Vagina (tissue), 2 donors: ENCODE results near the gene TOP3B. TPM values are rescaled to one million over a fixed set of nuclear protein-coding genes. Genes with fewer than 3 reads are reported as not detected.

Experiments used
- DNase-seq, 2 donors: peaks; one replicate each; pipeline ENCODE4 v3.0.0-alpha.2; 2017; ENCODE audit errors: extremely low spot score in 2 of 2
- H3K27ac ChIP-seq: fragments of 200-600 bp; sonication (generic); one replicate; pipeline ENCODE4 v1.5.1; 2019
- H3K27me3 ChIP-seq: fragments of 200-600 bp; sonication (generic); one replicate; pipeline ENCODE4 v1.5.1; 2019
- H3K36me3 ChIP-seq, 2 donors: fragments of 200-600 bp; sonication (generic); one replicate each; pipeline ENCODE4 v1.5.1; 2017 to 2019
- H3K4me1 ChIP-seq: fragments of 200-600 bp; sonication (generic); one replicate; pipeline ENCODE4 v1.5.1; 2019
- H3K4me3 ChIP-seq, 2 donors: fragments of 200-600 bp; sonication (generic); 1 replicate in 1 of 2; 2 replicates in 1 of 2; pipeline ENCODE4 v1.5.1; 2016 to 2019
- H3K9me3 ChIP-seq: fragments of 200-600 bp; sonication (generic); one replicate; pipeline ENCODE4 v1.5.1; 2019
- CTCF ChIP-seq, 3 experiments: fragments of 450-650 bp in 2 of 3; fragments of 200-600 bp in 1 of 3; sonication (generic) in 1 of 3; IDR thresholded peaks; one replicate each; pipeline ENCODE4 v1.5.1; 2017 to 2019; ENCODE audit warnings: antibody characterized with exemption in 3 of 3, mild to moderate bottlenecking in 2 of 3, moderate library complexity in 2 of 3
- POLR2A ChIP-seq, 2 donors: fragments of 450-650 bp; IDR thresholded peaks; one replicate each; pipeline ENCODE4 v1.6.1; 2017; ENCODE audit warnings: antibody characterized with exemption in 2 of 2, mild to moderate bottlenecking in 2 of 2, moderate library complexity in 2 of 2
- POLR2AphosphoS5 ChIP-seq, 2 donors: sonication (generic); formaldehyde crosslinking; IDR thresholded peaks; one replicate each; pipeline ENCODE4 v1.9.0; 2017; ENCODE audit warnings: antibody characterized with exemption in 2 of 2, mild to moderate bottlenecking in 2 of 2, low read depth in 1 of 2; ENCODE audit not compliant: insufficient read depth in 1 of 2
- intact Hi-C: fragments of 100-400 bp; cut with DNase I; formaldehyde crosslinking; loops from one replicate; pipeline ENCODE4 v1.15.1; 2023
- total RNA-seq: library from RNA; depleted of rRNA; stranded (reverse); fragments of >200 nt; gene quantifications from one replicate; pipeline ENCODE4 v1.2.3, GENCODE V29; 2016

TOP3B gene
- total RNA-seq, 1 donor from 2014 or later, result 42.7 TPM

DNA sequence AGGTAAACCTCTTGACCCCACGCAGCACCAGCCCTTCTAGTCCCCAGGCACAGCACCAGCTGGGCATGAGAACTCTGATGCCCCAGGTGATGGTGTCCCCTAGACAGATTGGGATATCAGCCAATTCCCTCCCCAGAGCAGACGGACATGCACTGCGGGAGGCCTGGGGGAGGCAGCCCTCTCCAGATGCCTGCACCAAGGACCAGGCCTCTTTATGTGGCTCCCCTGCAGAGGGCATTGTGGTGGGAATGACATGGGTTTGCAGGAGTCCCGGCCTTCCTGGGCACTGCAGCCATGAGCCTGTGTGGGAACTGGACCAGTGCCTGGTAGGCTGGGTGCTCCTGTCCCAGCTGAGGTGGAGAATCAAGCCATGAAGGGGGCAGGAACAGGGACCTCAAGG lies 55.9 kb downstream of the TOP3B start:
- TF ChIP-seq CTCF (IDR thresholded peaks at IDR 0.05), result no peak
- no peak for TF ChIP-seq POLR2A (IDR thresholded peaks at IDR 0.05)
- TF ChIP-seq POLR2AphosphoS5 (IDR thresholded peaks at IDR 0.05; ENCODE audit: insufficient read depth in 1 of 2, low read depth in 1 of 2), result no peak
- H3K9me3 ChIP-seq, result no peaks in the 10 kb centered on the region
- H3K4me3 ChIP-seq, result no peak overlapping the region
- DNase-seq, result no peak
- H3K4me1 ChIP-seq, result no peaks in the 10 kb centered on the region
- H3K27me3 ChIP-seq, result no peaks in the 10 kb centered on the region
- no peak overlapping the region for H3K27ac ChIP-seq
- H3K36me3 ChIP-seq, result peaks cover 0 to 58% of the 10 kb centered on the region in 2 donors
- intact Hi-C loops, result no loop called here

DNA sequence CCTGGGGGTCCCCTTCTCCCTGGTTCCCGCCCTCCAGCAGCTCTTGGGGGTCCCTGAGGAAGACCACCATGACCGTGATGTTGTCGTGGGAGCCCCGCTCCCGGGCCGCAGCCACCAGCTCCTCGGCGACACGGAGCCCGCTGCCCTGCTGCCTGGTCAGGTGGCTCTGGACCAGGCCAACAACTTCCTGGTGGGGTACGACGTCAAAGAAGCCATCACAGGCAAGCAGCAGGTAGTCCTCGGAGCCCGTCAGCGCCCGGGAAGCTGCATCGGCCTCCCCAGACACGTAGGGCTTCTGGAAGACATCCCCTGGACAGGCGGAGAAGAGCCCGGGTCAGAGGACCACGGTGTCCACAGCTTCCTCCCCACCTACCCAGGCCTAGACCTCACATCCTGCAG lies 59.4 kb downstream of the TOP3B start:
- no peak for DNase-seq
- no peak overlapping the region for H3K27ac ChIP-seq
- intact Hi-C loops, result no loop called here
- peaks cover 0 to 23% of the 10 kb centered on the region in 2 donors for H3K36me3 ChIP-seq
- no peak overlapping the region for H3K4me3 ChIP-seq
- TF ChIP-seq POLR2A (IDR thresholded peaks at IDR 0.05), result no peak
- no peak for TF ChIP-seq CTCF (IDR thresholded peaks at IDR 0.05)
- TF ChIP-seq POLR2AphosphoS5 (IDR thresholded peaks at IDR 0.05; ENCODE audit: insufficient read depth in 1 of 2, low read depth in 1 of 2), result no peak
- H3K9me3 ChIP-seq, result no peaks in the 10 kb centered on the region
- H3K27me3 ChIP-seq, result no peaks in the 10 kb centered on the region
- H3K4me1 ChIP-seq, result no peaks in the 10 kb centered on the region

DNA sequence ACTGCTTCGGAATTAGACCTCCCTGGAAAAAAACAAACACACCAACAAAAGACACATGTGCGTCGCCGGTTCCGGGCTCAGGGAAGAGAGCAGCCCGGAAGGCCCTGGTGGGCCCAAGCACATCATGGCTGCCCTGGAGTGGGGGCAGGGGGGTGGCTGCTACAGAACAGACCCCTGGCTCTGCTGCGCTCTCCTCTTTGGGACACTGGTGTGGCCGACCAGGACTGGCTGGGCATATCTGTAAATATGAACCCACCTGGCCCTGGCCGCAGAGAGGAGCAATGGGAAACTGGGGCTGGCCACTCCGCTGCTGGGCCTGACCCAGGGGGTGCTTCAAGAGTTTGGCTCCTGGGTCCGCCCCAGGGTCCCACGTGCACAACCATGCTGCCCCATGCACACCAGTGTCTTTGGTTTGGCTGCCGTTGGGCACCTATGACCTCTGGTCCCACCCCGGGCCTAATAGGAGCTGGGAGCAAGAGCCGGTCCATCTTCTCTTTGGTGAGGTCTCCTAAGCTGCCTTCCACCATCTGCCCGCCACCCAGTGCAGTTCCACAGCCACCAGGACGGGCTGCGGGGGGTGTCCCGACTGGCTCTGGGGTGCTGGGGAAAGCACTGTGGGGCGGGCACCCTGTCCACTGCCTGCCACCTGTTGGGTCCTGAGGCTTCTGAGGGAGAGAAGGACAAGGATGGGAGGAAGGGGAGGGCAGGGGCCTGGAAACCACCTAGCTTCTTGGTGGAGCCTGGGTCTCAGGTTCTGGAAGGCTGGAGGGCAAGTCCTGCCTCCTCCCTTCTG lies 60.0 kb downstream of the TOP3B start:
- Histone ChIP-seq H3K36me3 (peaks cover 0 to 19% of the 10 kb centered on the region in 2 donors), H3K27ac (no peak overlapping the region), H3K9me3 (no peaks in the 10 kb centered on the region), H3K4me3 (no peak overlapping the region), H3K27me3 (no peaks in the 10 kb centered on the region), H3K4me1 (no peaks in the 10 kb centered on the region)
- no peak for TF ChIP-seq POLR2A (IDR thresholded peaks at IDR 0.05)
- no peak for TF ChIP-seq POLR2AphosphoS5 (IDR thresholded peaks at IDR 0.05; ENCODE audit: insufficient read depth in 1 of 2, low read depth in 1 of 2)
- no peak for TF ChIP-seq CTCF (IDR thresholded peaks at IDR 0.05)
- DNase-seq, result no peak
- intact Hi-C loops, result no loop called here

DNA sequence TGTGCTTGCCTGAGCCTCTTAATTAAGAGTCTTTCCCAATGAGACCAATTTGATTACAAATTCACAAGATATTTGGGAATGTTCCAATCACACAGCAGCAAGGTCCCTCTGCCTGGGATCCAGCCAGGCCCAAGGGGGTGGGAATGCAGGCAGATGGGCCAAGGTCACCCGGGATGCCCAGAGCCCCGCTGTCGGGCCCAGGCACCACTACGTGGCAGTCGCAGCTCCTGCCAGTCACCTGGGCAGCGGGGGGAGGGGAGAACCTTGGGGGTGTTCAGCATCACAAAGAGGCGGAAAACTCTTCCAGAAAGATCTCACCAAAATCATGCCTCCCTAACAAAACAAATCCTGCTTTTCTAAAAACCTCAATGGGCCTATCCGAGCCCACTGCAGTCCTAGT lies 60.9 kb downstream of the TOP3B start:
- Histone ChIP-seq H3K4me1 (no peaks in the 10 kb centered on the region), H3K27ac (no peak overlapping the region), H3K27me3 (no peaks in the 10 kb centered on the region), H3K9me3 (no peaks in the 10 kb centered on the region), H3K36me3 (peaks cover 0 to 13% of the 10 kb centered on the region in 2 donors), H3K4me3 (no peak overlapping the region)
- no peak for DNase-seq
- intact Hi-C loops, result no loop called here
- TF ChIP-seq POLR2AphosphoS5 (IDR thresholded peaks at IDR 0.05; ENCODE audit: insufficient read depth in 1 of 2, low read depth in 1 of 2) (no peak), CTCF (IDR thresholded peaks at IDR 0.05) (no peak), POLR2A (IDR thresholded peaks at IDR 0.05) (no peak)

DNA sequence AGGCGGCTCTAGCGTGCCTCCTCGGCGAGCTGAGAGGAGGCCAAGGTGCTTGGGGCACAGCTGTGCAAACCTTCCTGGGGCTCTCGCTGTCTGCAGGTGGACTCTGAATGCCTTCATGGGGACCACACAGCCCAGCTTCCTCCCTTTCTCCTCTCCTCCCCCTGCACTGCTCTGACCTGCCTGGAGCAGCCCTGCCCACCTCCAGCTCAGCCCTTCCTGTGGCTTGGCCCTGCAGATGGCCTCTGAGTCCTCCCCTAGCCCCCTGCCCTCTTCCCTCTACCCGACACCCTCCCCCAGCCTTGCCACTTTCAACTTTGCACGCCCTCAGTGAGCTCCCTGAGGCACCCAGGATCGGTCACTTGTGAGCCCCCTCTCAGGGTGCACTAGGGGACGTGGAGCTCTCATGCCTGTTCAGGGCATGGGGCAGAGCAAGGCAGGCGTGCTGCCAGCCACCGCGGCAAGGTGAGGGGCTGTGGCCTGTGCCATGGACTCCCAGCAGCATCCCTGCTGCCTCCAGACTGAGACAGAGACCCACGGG lies 61.3 kb downstream of the TOP3B start:
- no peaks in the 10 kb centered on the region for H3K27me3 ChIP-seq
- H3K27ac ChIP-seq, result no peak overlapping the region
- H3K9me3 ChIP-seq, result no peaks in the 10 kb centered on the region
- peaks cover 0 to 13% of the 10 kb centered on the region in 2 donors for H3K36me3 ChIP-seq
- H3K4me3 ChIP-seq, result no peak overlapping the region
- no peaks in the 10 kb centered on the region for H3K4me1 ChIP-seq
- intact Hi-C loops, result no loop called here
- no peak for DNase-seq
- TF ChIP-seq POLR2AphosphoS5 (IDR thresholded peaks at IDR 0.05; ENCODE audit: insufficient read depth in 1 of 2, low read depth in 1 of 2), result no peak
- no peak for TF ChIP-seq CTCF (IDR thresholded peaks at IDR 0.05)
- TF ChIP-seq POLR2A (IDR thresholded peaks at IDR 0.05), result no peak
